H9 (cell line): ENCODE measurements around the gene ADGRA1. TPM values are rescaled to one million over a fixed set of nuclear protein-coding genes. Genes with fewer than 3 reads are reported as not detected.

ENCODE experiments used
- DNase-seq: peaks from one replicate; pipeline ENCODE4 v3.0.0-alpha.2; 2017
- H2AFZ ChIP-seq: one replicate; pipeline ENCODE4 v1.6.1; 2013; ENCODE audit warnings: mild to moderate bottlenecking, low read length, control low read depth, moderate library complexity
- H2AK5ac ChIP-seq: 2 replicates; pipeline ENCODE4 v1.6.1; 2013; ENCODE audit warnings: low read length, control low read depth, mixed read lengths; ENCODE audit not compliant: insufficient read length
- H2BK120ac ChIP-seq: one replicate; pipeline ENCODE4 v1.6.1; 2013; ENCODE audit warnings: low read depth, mild to moderate bottlenecking, low read length, control low read depth, inconsistent platforms; ENCODE audit not compliant: poor library complexity, severe bottlenecking
- H2BK12ac ChIP-seq: 2 replicates; pipeline ENCODE4 v1.6.1; 2013; ENCODE audit warnings: low read length, control low read depth, mixed read lengths, low read depth; ENCODE audit not compliant: insufficient read length
- H2BK15ac ChIP-seq: 2 replicates; pipeline ENCODE4 v1.6.1; 2013; ENCODE audit warnings: low read depth, low read length, control low read depth
- H2BK20ac ChIP-seq: one replicate; pipeline ENCODE4 v1.6.1; 2013; ENCODE audit warnings: low read depth, mild to moderate bottlenecking, low read length, control low read depth, inconsistent platforms; ENCODE audit not compliant: poor library complexity, severe bottlenecking
- H2BK5ac ChIP-seq: 2 replicates; pipeline ENCODE4 v1.6.1; 2013; ENCODE audit warnings: low read length, control low read depth, mixed read lengths; ENCODE audit not compliant: insufficient read length
- H3K14ac ChIP-seq: 2 replicates; pipeline ENCODE4 v1.6.1; 2013; ENCODE audit warnings: low read length, control low read depth; ENCODE audit not compliant: insufficient read depth
- H3K18ac ChIP-seq: 2 replicates; pipeline ENCODE4 v1.6.1; 2013; ENCODE audit warnings: low read depth, mild to moderate bottlenecking, mixed read lengths, low read length, control low read depth; ENCODE audit not compliant: insufficient read length
- H3K23ac ChIP-seq: 2 replicates; pipeline ENCODE4 v1.6.1; 2013; ENCODE audit warnings: low read length, control low read depth, mixed read lengths, low read depth; ENCODE audit not compliant: insufficient read length
- H3K23me2 ChIP-seq: 2 replicates; pipeline ENCODE4 v1.6.1; 2013; ENCODE audit warnings: low read depth, mild to moderate bottlenecking, mixed read lengths, low read length, control low read depth; ENCODE audit not compliant: insufficient read length, poor library complexity, severe bottlenecking
- H3K27ac ChIP-seq: 2 replicates; pipeline ENCODE4 v1.5.1; 2013; ENCODE audit warnings: low read length, control low read depth, mixed read lengths, low read depth; ENCODE audit not compliant: insufficient read length
- H3K27me3 ChIP-seq: 2 replicates; pipeline ENCODE4 v1.6.1; 2013; ENCODE audit warnings: low read length, control low read depth, inconsistent platforms; ENCODE audit not compliant: insufficient read depth
- H3K4ac ChIP-seq: 2 replicates; pipeline ENCODE4 v1.6.1; 2013; ENCODE audit warnings: low read depth, mild to moderate bottlenecking, control low read depth, inconsistent platforms, low read length, moderate library complexity
- H3K4me1 ChIP-seq: 2 replicates; pipeline ENCODE4 v1.6.1; 2013; ENCODE audit warnings: low read length, control low read depth, inconsistent platforms; ENCODE audit not compliant: insufficient read depth
- H3K4me2 ChIP-seq: 2 replicates; pipeline ENCODE4 v1.6.1; 2013; ENCODE audit warnings: low read length, control low read depth, mixed read lengths; ENCODE audit not compliant: insufficient read length, insufficient read depth
- H3K56ac ChIP-seq: 2 replicates; pipeline ENCODE4 v1.6.1; 2013; ENCODE audit warnings: low read depth, mild to moderate bottlenecking, mixed read lengths, low read length, control low read depth; ENCODE audit not compliant: insufficient read length
- H3K79me1 ChIP-seq: 2 replicates; pipeline ENCODE4 v1.6.1; 2013; ENCODE audit warnings: low read depth, mild to moderate bottlenecking, moderate library complexity, low read length, control low read depth, inconsistent platforms; ENCODE audit not compliant: insufficient read depth, poor library complexity, severe bottlenecking
- H3K79me2 ChIP-seq: 2 replicates; pipeline ENCODE4 v1.6.1; 2013; ENCODE audit warnings: low read length, control low read depth, inconsistent platforms; ENCODE audit not compliant: insufficient read depth
- H3K9ac ChIP-seq: 2 replicates; pipeline ENCODE4 v1.6.1; 2013; ENCODE audit warnings: low read length, control low read depth, mixed read lengths; ENCODE audit not compliant: insufficient read length; ENCODE audit errors: extremely low read depth
- H3K9me3 ChIP-seq: one replicate; pipeline ENCODE4 v1.6.1; 2013; ENCODE audit warnings: low read depth, low read length, inconsistent platforms; ENCODE audit not compliant: control insufficient read depth
- H3T11ph ChIP-seq: one replicate; pipeline ENCODE4 v1.6.1; 2013; ENCODE audit warnings: mild to moderate bottlenecking, low read length, control low read depth, inconsistent platforms
- H4K20me1 ChIP-seq: one replicate; pipeline ENCODE4 v1.6.1; 2013; ENCODE audit not compliant: control insufficient read depth, insufficient read length, insufficient read depth
- H4K5ac ChIP-seq: 2 replicates; pipeline ENCODE4 v1.6.1; 2013; ENCODE audit warnings: low read depth, mild to moderate bottlenecking, mixed read lengths, low read length, control low read depth; ENCODE audit not compliant: insufficient read length
- H4K8ac ChIP-seq: replicated peaks from 2 replicates; pipeline ENCODE4 v1.6.1; 2013; ENCODE audit warnings: low read length, control low read depth, mixed read lengths, low read depth; ENCODE audit not compliant: insufficient read length
- H4K91ac ChIP-seq: 2 replicates; pipeline ENCODE4 v1.6.1; 2013; ENCODE audit warnings: low read depth, mild to moderate bottlenecking, moderate library complexity, mixed read lengths, low read length, control low read depth; ENCODE audit not compliant: insufficient read length
- H3K27ac Mint-ChIP-seq, 3 experiments: 2 replicates in 2 of 3; 3 replicates in 1 of 3; pipeline ENCODE4 v1.8.0; 2020 to 2021; ENCODE audit warnings: mixed read lengths in 3 of 3, mild to moderate bottlenecking in 1 of 3, moderate library complexity in 1 of 3
- H3K27me3 Mint-ChIP-seq: 2 replicates; pipeline ENCODE4 v1.8.0; 2021; ENCODE audit warnings: low read depth, mild to moderate bottlenecking, moderate library complexity, mixed read lengths
- H3K36me3 Mint-ChIP-seq, 3 experiments: 2 replicates in 2 of 3; 3 replicates in 1 of 3; pipeline ENCODE4 v1.8.0; 2020 to 2021; ENCODE audit warnings: low read depth in 3 of 3, mixed read lengths in 3 of 3; ENCODE audit not compliant: insufficient read depth in 1 of 3
- H3K4me1 Mint-ChIP-seq, 2 experiments: 2 replicates each; pipeline ENCODE4 v1.8.0; 2020; ENCODE audit warnings: mixed read lengths in 2 of 2
- H3K4me3 Mint-ChIP-seq, 2 experiments: 2 replicates in 1 of 2; 3 replicates in 1 of 2; pipeline ENCODE4 v1.8.0; 2020 to 2021; ENCODE audit warnings: mild to moderate bottlenecking in 2 of 2, mixed read lengths in 2 of 2, moderate library complexity in 1 of 2
- H3K9me3 Mint-ChIP-seq, 2 experiments: 2 replicates in 1 of 2; 3 replicates in 1 of 2; pipeline ENCODE4 v1.8.0; 2020; ENCODE audit warnings: mild to moderate bottlenecking in 2 of 2, mixed read lengths in 2 of 2, moderate library complexity in 1 of 2
- WGBS: extraction: QIAGEN DNeasy Blood & Tissue Kit; methylation state at CpG from one replicate; pipeline ENCODE4 v1.1.7; 2013; ENCODE audit warnings: missing lambda C conversion rate, low lambda C conversion rate, mixed read lengths; ENCODE audit not compliant: insufficient read length; ENCODE audit errors: extremely low coverage; 5-methylcytosine and 5-hydroxymethylcytosine counted together
- total RNA-seq: library from RNA; stranded (reverse); gene quantifications from 2 replicates; pipeline ENCODE4 v1.2.1, GENCODE V29; 2021
- TF ChIP-seq, protein P1 (sequence below): fragments of 200-600 bp; sonication (generic); conservative IDR thresholded peaks from 3 replicates; pipeline ENCODE4 v1.8.0; 2021; ENCODE audit warnings: antibody characterized with exemption, mild to moderate bottlenecking

Gene ADGRA1
- total RNA-seq, 1 experiment from 2014 or later: 0.11 TPM

DNA sequence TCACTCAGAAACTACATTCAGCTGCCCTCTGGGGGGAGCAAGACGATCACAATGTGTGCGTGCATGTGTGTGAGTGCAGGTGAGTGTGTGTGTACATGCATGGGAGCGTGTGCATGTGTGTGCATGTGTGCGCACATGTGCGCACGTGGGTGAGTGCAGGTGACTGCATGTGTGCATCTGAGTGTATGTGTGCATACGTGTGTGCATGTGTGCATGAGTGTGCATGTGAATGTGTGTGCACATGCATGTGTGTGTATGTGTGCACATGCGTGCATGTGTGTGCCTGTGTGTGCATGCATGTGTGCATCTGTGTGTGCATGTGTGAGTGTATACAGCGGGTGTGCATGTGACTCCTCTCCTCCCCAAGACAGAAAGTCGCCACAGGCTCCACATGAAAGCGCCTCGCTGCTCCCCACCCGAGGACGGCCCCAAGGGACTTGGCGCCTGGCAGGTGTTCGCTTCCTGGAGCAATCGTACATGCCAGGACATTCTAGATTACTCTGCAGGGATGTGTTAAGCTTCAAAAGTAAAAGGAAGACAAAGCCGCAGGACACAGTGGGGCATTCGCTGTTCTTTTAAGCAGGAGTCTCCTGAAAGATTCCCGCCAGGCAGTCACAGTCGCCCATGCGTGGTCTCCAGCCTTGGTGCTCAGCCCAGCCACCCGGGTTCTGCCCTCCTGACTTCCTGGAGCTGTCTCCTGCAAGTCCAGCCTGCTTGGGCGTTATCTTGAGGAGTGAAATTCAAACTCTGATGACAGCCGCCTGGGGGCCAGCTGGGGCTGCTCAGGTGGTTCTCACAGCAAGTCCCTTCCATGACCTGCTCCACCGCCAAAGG, 42.0 kb upstream of the ADGRA1 start:
- Histone ChIP-seq H4K5ac (no peak overlapping the region), H3K9me3 (no peaks in the 10 kb centered on the region), H2BK20ac (no peak overlapping the region), H3K4me2 (no peak overlapping the region), H3K14ac (no peak overlapping the region), H3K23me2 (no peaks in the 10 kb centered on the region), H2BK5ac (no peak overlapping the region), H2BK120ac (no peak overlapping the region), H4K8ac (no peak overlapping the region), H3K27me3 (no peaks in the 10 kb centered on the region), H3K23ac (no peak overlapping the region), H3K4ac (no peak overlapping the region), H4K20me1 (no peaks in the 10 kb centered on the region), H3K79me1 (no peaks in the 10 kb centered on the region), H3K18ac (no peak overlapping the region), H3K4me1 (no peaks in the 10 kb centered on the region), H2AK5ac (no peak overlapping the region), H2BK15ac (no peak overlapping the region), H2BK12ac (no peak overlapping the region), H3K79me2 (no peaks in the 10 kb centered on the region), H3K27ac (no peak overlapping the region), H3K56ac (no peak overlapping the region), H2AFZ (no peak overlapping the region), H3T11ph (no peak overlapping the region), H3K9ac (no peak overlapping the region), H4K91ac (no peak overlapping the region)
- no peak for DNase-seq
- H3K36me3 Mint-ChIP-seq: no peaks in the 10 kb centered on the region
- no peaks in the 10 kb centered on the region for H3K9me3 Mint-ChIP-seq
- H3K4me3 Mint-ChIP-seq: no peak overlapping the region
- WGBS: no CpG with 5 or more reads among the region's 26 CpGs
- peaks cover 0 to 3% of the 10 kb centered on the region in 2 experiments; a peak in 2 of 4 replicates for H3K4me1 Mint-ChIP-seq
- no peaks in the 10 kb centered on the region; the same call in 1 of the 2 replicates for H3K27me3 Mint-ChIP-seq
- H3K27ac Mint-ChIP-seq: peak overlapping the region in 1 of 3 experiments; percentile 72; a peak in 1 of 7 replicates
- TF ChIP-seq, protein P1, sequence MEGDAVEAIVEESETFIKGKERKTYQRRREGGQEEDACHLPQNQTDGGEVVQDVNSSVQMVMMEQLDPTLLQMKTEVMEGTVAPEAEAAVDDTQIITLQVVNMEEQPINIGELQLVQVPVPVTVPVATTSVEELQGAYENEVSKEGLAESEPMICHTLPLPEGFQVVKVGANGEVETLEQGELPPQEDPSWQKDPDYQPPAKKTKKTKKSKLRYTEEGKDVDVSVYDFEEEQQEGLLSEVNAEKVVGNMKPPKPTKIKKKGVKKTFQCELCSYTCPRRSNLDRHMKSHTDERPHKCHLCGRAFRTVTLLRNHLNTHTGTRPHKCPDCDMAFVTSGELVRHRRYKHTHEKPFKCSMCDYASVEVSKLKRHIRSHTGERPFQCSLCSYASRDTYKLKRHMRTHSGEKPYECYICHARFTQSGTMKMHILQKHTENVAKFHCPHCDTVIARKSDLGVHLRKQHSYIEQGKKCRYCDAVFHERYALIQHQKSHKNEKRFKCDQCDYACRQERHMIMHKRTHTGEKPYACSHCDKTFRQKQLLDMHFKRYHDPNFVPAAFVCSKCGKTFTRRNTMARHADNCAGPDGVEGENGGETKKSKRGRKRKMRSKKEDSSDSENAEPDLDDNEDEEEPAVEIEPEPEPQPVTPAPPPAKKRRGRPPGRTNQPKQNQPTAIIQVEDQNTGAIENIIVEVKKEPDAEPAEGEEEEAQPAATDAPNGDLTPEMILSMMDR: no peak
